ENCODE measurements around the gene TMEM150C. TPM values are rescaled to one million over a fixed set of nuclear protein-coding genes. Genes with fewer than 3 reads are reported as not detected.
"Not testable (repeated sequence)": the region's sequence is repeated elsewhere in the genome, so short reads cannot be mapped to it uniquely, and the experiment has no call there.

Gene TMEM150C
- total RNA-seq, 1 donor = 3.3 TPM

GRCh38 chr4:82562564-82562854 lies 721 bp upstream of the TMEM150C start:
- Histone ChIP-seq H3K9me3 (ENCODE audit: low read depth, low read length) (no peaks in the 10 kb centered on the region), H3K4me1 (ENCODE audit: insufficient read depth, low read length) (peaks cover 4% of the 10 kb centered on the region), H4K20me1 (ENCODE audit: insufficient read depth, low read length) (no peaks in the 10 kb centered on the region), H3K27me3 (ENCODE audit: insufficient read depth, low read length) (peaks cover 34% of the 10 kb centered on the region), H3K79me2 (ENCODE audit: insufficient read depth, low read length) (no peaks in the 10 kb centered on the region), H3K4me3 (ENCODE audit: insufficient read depth, low read length) (no peak overlapping the region), H2AFZ (ENCODE audit: low read length) (peak overlapping the region; percentile 82), H3K36me3 (ENCODE audit: insufficient read depth, low read length) (no peaks in the 10 kb centered on the region), H3K4me2 (ENCODE audit: insufficient read depth, low read length) (peak overlapping the region; percentile 80), H3K27ac (ENCODE audit: low read depth, low read length) (no peak overlapping the region)
- DNase-seq (ENCODE audit: insufficient read length, low spot score, missing footprints) = no peak
- TF ChIP-seq, protein P1, sequence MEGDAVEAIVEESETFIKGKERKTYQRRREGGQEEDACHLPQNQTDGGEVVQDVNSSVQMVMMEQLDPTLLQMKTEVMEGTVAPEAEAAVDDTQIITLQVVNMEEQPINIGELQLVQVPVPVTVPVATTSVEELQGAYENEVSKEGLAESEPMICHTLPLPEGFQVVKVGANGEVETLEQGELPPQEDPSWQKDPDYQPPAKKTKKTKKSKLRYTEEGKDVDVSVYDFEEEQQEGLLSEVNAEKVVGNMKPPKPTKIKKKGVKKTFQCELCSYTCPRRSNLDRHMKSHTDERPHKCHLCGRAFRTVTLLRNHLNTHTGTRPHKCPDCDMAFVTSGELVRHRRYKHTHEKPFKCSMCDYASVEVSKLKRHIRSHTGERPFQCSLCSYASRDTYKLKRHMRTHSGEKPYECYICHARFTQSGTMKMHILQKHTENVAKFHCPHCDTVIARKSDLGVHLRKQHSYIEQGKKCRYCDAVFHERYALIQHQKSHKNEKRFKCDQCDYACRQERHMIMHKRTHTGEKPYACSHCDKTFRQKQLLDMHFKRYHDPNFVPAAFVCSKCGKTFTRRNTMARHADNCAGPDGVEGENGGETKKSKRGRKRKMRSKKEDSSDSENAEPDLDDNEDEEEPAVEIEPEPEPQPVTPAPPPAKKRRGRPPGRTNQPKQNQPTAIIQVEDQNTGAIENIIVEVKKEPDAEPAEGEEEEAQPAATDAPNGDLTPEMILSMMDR (IDR thresholded peaks at IDR 0.05; ENCODE audit: extremely low read depth, low read depth, low read length) = no peak

DNA sequence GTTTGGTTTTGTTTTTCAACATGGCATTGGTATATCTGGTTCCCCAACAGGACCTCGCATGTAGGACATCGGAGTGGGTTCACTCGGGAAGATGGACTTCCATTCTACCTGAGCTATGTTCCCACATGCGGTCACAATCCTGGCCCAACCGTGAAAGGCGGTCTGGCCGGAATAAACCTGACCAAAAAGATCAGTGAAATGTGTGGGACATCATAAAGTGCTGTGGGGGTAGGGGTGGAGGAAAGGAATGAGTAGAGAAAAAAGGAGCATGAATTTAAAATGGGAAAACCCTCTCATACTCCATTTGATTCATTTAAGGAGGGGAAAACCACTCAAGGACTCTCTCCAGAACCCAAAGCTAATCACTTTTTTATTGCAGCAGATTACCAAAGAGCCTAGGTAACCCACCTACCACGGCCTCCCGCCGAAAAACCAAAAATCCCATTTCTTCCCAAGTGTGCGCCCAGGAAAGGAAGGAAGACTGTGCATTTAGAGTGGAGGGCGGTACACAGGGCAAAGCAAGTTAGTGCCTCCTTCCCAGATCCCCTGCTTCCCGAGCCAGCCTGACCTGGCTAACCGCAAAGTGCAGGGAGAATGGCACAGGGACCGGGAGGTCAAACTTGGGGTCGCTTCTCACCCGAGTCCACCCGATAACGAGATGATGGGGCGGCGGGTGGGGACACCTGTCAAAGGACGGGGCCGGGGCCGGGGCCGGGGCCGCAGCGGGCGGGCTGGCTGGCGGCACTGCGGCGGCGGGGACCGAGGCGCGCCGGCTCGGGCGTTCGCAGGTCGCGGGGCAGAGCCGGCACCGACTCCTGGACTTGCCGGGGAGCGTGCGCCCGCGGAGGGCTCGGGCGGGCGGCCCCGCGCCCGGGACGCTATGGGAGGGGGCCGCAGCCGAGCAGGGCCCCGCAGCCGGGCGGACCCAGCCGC lies 669 bp downstream of the TMEM150C start:
- H3K27me3 ChIP-seq (ENCODE audit: insufficient read depth, low read length) = peaks cover 34% of the 10 kb centered on the region
- no peaks in the 10 kb centered on the region for H4K20me1 ChIP-seq (ENCODE audit: insufficient read depth, low read length)
- peak; percentile 72 for DNase-seq (ENCODE audit: insufficient read length, low spot score, missing footprints)
- H3K4me2 ChIP-seq (ENCODE audit: insufficient read depth, low read length) = peak overlapping the region; percentile 80
- peaks cover 4% of the 10 kb centered on the region for H3K4me1 ChIP-seq (ENCODE audit: insufficient read depth, low read length)
- TF ChIP-seq, protein P1 (IDR thresholded peaks at IDR 0.05; ENCODE audit: extremely low read depth, low read depth, low read length) = no peak
- no peaks in the 10 kb centered on the region for H3K79me2 ChIP-seq (ENCODE audit: insufficient read depth, low read length)
- no peaks in the 10 kb centered on the region for H3K36me3 ChIP-seq (ENCODE audit: insufficient read depth, low read length)
- H3K27ac ChIP-seq (ENCODE audit: low read depth, low read length) = no peak overlapping the region
- H2AFZ ChIP-seq (ENCODE audit: low read length) = no peak overlapping the region
- no peaks in the 10 kb centered on the region for H3K9me3 ChIP-seq (ENCODE audit: low read depth, low read length)
- H3K4me3 ChIP-seq (ENCODE audit: insufficient read depth, low read length) = peak overlapping the region; percentile 62

GRCh38 chr4:82559735-82560120 lies 2.1 kb downstream of the TMEM150C start:
- H3K27ac ChIP-seq (ENCODE audit: low read depth, low read length) = no peak overlapping the region
- no peak overlapping the region for H2AFZ ChIP-seq (ENCODE audit: low read length)
- H4K20me1 ChIP-seq (ENCODE audit: insufficient read depth, low read length) = no peaks in the 10 kb centered on the region
- no peak for DNase-seq (ENCODE audit: insufficient read length, low spot score, missing footprints)
- no peak overlapping the region for H3K4me3 ChIP-seq (ENCODE audit: insufficient read depth, low read length)
- H3K4me2 ChIP-seq (ENCODE audit: insufficient read depth, low read length) = no peak overlapping the region
- H3K4me1 ChIP-seq (ENCODE audit: insufficient read depth, low read length) = peaks cover 4% of the 10 kb centered on the region
- no peaks in the 10 kb centered on the region for H3K36me3 ChIP-seq (ENCODE audit: insufficient read depth, low read length)
- TF ChIP-seq, protein P1 (IDR thresholded peaks at IDR 0.05; ENCODE audit: extremely low read depth, low read depth, low read length) = no peak
- H3K79me2 ChIP-seq (ENCODE audit: insufficient read depth, low read length) = no peaks in the 10 kb centered on the region
- H3K27me3 ChIP-seq (ENCODE audit: insufficient read depth, low read length) = peaks cover 40% of the 10 kb centered on the region
- H3K9me3 ChIP-seq (ENCODE audit: low read depth, low read length) = no peaks in the 10 kb centered on the region

GRCh38 chr4:82559090-82559734 lies 2.6 kb downstream of the TMEM150C start:
- not testable (repeated sequence) for H3K4me1 ChIP-seq (ENCODE audit: insufficient read depth, low read length); H3K79me2 ChIP-seq (ENCODE audit: insufficient read depth, low read length); H3K4me2 ChIP-seq (ENCODE audit: insufficient read depth, low read length); H3K9me3 ChIP-seq (ENCODE audit: low read depth, low read length); H3K4me3 ChIP-seq (ENCODE audit: insufficient read depth, low read length); H4K20me1 ChIP-seq (ENCODE audit: insufficient read depth, low read length); H2AFZ ChIP-seq (ENCODE audit: low read length); DNase-seq (ENCODE audit: insufficient read length, low spot score, missing footprints); H3K36me3 ChIP-seq (ENCODE audit: insufficient read depth, low read length); H3K27ac ChIP-seq (ENCODE audit: low read depth, low read length)
- H3K27me3 ChIP-seq (ENCODE audit: insufficient read depth, low read length) = peaks cover 43% of the 10 kb centered on the region

All from osteoblast (primary cell).